AML-193 (cell line): ENCODE measurements around the gene HOXB9.

ENCODE experiments used
- DNase-seq, 2 experiments: peaks; one replicate each; lab custom pipeline; 2025; lab: John Stamatoyannopoulos, UW

Gene HOXB9

GRCh38 chr17:48626245-48627117 lies at the start of gene HOXB9:
HOXB9 (minus strand) TSS chr17:48626358; CDS start chr17:48626269, 89 bp downstream.
- DNase-seq: no peak

GRCh38 chr17:48672340-48672739 lies 46.2 kb upstream of the HOXB9 start:
- no peak for DNase-seq

DNA sequence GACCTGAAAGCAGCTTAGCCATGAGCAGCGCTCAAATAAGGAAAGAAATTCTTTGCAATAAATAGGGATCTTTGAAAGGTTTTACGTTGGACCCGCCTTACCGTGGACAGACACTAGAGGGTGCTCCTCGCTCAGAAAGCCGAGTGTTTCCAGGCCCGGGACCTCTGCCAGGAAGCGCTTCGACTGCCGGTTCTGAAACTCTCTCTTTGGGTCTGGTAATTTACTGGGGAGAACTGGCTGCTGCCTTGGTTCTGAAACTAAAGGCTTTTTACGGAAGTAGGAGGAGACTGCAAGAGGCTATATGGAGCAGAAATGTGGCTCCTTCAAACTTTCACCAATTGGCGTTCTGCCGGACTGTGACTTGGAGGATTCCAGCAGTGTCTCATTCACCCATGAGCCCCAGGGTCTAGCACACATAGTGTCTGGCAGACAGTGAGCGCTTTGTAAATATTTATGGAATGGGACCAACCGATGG lies 45.6 kb upstream of the HOXB9 start:
- DNase-seq: peak; percentile 47 to 54

DNA sequence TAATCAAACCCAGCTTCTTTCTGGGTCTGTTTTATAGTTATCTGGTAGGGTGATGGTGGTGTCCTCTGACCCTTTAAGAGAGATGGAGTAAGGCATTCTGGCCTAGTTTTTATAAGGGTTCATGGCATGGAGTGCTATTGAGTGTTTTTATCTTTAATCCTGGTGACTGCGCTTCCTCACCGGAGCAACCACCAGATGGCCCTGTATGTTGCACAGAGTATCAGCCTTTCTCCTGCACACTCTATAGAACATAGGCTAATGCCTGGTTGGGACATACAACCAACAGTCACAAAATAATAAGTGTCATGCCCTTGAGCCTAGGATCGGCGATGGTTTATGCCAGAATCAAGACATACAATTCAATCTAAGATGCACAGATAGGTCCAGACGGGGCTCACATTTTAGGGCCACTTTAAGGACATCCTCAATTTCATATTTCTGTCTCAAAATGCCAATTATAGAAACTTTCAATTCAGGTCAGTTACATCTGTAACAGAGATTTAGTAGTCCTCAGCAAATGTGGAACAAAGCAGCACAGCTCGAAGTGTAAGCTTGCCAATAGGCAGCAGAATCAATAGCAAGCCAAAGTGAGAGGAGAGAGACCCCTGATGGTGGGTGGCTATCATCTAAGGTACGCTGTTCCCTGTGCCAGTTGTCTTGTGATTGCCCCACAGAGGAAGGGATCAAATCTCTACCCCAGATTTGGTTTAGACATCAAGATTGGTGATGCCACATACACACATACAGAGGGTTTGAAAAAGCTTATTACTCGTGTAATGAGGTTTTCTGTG lies 37.2 kb upstream of the HOXB9 start:
- peak in 1 of 2 experiments; percentile 6 for DNase-seq

- DNase-seq: no peak
Measured at GRCh38 chr17:48655913-48656312, 29.8 kb upstream of the HOXB9 start.

DNA sequence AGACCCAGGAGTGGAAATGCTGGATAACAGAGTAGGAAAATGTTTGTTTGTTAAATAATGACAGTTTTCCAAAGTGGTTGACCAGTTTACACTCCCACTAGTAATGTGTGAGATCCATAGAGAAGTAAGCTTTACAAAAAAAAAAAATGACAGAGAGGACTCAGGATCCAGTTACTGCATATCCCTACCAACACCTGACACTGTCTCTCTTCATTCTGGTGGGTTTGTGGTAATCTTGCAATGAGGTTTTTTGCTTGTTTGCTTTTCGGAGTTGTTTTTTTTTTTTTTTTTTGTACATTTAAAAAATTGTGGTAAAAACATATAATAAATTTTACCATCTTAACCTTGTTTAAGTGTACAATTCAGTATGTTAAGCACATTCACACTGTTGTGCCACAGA lies 23.6 kb upstream of the HOXB9 start:
- DNase-seq: no peak

DNA sequence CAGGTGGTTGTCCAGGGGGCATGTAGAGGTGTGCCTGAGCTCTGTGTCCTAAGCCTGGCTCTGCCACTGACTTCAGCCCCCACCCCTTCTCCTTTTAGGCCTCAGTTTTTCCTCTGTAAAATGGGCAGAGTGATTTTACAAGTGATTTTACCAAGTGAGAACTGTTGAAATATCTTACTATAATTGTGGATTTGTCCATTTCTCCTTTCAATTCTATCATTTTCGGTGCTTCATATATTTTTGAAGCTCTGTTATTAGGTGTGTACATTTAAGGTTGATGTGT lies 21.7 kb upstream of the HOXB9 start:
- DNase-seq: no peak

DNA sequence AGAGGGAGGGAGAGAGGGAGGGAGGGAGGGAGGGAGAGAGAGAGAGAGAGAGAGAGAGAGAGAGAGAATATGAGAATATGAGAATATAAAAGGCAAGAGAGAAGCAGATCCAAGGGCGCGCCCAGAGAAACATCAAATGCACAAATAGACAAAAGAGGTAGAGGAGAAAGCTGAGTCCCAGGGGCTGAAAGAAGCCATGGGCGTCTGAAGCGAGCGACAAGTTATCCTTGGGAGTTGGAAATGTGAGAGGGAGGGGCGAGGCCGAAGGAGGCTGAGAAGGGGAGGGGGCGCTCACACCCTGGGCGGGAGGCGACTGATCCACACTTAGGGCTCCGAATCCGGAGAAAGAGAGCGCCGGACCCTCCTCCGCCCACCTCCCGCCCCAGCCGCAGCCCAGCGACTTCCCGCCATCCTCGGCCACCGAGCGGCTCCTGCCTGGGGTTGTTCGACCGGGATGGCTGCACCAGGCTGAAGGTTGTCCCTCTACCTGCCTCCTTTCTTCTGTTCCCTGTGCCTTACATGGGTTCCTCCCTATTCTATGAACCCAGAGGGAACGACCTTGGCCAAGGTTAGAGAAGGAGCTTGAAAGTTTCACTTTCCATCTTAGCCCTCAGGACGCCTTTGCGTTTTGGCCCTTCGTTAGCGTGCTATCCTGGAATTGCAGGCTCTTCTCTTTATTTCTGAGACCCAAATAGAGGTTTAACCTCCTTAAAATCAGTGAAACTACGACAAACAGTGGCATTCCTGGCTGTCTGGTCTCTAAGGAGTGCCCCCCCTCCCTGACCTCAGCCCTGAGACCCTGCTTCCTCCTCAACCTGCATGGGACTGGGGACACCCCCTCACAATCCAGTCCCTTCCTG lies 21.2 kb upstream of the HOXB9 start:
- no peak for DNase-seq

DNA sequence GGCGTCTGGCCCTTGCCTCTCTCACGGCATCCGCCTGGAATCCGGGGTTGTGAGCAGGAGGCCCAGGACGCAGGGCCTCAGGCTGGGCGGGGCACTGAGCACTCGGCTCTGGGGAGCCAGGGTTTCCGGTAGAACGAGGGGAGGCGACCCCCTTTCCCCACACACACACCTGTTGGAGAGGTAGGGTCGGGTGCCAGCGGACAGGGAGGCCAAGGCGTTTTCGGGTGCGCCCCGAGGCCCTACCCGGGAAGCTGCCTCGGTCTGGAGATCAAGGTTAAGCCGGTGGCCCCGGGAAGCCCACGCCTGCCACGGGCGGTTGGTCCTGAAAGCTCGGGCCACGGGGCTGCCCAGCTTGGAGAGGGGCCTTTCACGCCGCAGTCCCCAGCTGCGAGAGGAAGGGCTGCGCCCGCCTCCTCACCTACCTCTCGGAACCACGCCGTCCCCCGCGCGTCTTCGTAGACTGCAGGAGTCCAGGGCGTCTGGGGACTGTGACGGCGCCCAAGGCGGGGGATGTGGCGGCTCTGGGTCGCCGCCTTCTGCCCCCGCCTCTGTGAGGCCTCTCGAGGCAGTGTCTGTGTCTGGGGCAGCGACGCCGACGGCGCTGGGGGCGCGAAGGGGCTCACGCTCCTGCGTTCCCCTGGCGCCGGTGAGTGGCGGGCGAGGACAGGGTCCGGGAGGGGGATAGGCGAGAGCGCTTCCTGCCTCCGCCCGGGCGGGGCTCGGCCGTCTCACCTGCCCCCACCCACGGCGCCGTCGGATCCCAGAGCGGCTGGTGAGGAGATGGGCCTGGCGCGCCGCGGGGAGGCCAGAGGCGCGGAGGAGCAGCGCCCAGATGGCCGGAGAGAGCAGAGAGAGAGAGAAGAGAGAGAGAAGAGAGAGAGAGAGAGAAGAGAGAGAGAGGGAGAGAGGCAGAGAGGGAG lies 20.3 kb upstream of the HOXB9 start:
- DNase-seq: no peak

DNA sequence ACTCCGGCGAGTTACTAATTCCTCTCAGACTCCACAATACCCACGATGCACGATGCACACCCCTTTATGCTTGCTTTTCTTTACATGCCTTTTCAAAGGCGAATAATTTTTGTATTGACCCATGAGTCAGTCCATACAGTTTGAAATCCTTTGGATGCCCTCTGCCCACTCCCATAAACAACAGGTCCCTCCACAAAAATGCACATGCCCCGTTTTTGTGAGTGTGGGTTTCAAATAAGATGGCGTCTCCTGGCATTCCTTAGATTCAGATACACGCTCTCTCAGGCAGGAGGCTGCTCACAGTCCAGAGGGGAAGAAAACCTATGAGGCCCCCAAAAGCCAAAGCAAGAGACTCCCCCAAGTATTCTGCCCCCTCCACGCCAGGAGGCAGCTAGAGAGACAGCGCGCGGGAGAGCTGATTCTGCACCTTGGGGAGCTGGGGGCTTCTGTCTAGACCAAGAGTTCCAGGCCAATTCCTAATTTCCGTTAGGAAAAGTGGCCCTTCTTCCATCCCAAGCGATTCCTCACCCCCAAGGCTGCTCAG lies 19.6 kb upstream of the HOXB9 start:
- DNase-seq: no peak

DNA sequence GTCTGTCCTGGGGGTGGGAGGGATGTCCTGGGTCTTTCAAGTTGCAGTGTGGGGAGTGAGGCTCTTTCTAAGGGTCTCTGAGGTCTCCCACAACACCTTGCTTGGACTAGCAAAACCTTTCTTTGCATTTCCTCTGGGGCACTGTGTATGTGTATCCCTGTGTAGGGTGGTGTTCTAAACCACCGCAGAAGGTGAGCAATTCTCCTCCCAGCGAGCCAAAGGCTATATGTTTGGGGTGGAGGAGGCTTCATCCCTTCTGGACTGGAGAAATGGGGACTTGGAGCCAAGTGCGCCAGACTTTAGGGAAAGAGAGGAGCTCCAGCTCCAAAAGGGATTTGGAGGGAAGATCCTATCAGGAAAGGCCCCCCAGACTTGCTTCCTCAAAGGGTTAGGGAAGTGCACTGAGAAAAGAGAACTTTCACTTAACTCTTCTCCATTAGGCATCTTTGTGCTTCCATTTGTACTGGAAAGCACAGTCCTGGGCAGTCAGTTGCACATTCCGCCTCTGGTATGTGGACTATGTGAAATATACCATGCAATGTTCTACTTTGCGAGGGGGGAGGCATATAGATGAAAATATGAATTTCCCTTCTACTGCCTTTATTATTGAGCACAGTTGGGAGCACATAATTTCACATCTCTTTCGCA lies 18.9 kb upstream of the HOXB9 start:
- no peak for DNase-seq

GRCh38 chr17:48644159-48644558 lies 18.0 kb upstream of the HOXB9 start:
- no peak for DNase-seq

- no peak for DNase-seq
Measured at GRCh38 chr17:48643697-48644012, 17.5 kb upstream of the HOXB9 start.

GRCh38 chr17:48642843-48643696 lies 16.9 kb upstream of the HOXB9 start:
- DNase-seq: no peak

- DNase-seq: no peak
Measured at GRCh38 chr17:48642059-48642842, 16.1 kb upstream of the HOXB9 start.

DNA sequence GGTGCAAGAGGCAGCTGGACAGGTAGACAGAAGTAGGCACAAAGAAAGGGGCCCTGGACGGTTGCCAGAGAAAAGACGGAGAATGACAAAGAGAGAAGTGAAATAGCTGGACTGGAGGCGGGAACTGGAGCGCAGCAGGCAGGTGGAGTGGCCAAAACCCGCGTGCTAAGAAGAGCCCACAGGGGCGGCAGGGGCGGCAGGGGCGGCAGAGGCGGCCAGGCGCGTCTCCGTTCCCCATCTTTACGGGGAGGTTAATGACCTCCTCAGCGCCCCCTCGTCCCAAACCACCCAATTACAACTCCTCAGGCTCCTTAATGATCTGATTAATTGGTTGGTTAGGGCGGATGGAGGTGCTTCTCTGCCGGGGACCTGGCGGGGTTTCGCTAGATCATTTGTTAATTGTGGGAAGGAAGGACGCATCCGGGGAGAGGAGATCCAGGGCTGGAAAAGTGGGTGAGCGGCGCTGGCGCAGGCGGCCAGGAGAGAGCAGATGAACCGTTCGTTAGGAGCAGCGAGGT lies 15.4 kb upstream of the HOXB9 start:
- no peak for DNase-seq

- DNase-seq: no peak
Measured at GRCh38 chr17:48640858-48641180, 14.7 kb upstream of the HOXB9 start.

DNA sequence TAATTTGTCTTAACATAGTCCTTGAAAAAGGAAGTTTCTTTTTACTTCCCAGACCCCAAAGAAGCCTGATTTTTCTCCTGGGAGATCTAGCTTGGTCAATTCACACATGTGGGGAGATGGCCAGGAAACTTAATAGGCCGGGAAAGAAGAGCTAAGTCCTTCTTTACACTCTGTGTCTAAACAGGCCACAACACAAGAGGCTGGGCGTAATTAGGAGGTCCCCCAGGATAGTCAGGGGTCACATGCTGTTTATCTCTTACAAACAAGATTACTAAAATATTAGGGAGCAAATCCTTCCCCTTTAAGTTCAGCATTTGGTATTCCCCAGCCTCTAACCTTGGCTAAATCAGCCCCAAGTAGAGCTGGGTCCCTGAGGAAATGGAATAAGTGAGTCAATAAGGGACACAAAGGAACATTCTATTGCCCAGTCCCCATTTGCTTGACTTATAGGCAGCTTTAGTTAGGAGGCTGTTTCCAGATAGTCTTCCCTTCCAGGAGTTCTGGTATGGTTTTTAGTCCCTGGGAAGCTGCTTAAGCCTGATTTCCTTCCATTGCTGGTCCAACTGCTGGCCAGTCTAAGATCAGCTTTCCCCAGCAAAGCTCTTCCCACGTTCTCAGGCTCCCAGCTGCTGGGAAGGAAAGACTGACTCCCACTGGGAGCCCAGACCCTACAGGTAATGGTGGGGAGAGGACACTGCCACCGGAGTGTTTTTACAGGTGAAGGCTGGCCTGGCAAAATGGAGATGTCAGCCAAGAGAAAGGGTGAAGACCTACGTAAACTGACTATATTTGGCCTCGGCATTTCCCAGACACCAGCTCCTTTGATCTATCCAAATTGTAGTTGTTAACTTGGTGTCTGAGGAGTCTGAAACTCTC lies 14.1 kb upstream of the HOXB9 start:
- no peak for DNase-seq
